KMS-11 (cell line): Measurements from ENCODE around the gene HOXA3.

Source experiments
- H2AFZ ChIP-seq: fragments of 200-600 bp; sonication (generic); 2 replicates; pipeline ENCODE4 v1.6.1; 2016; ENCODE audit warnings: antibody characterized with exemption, mixed run types, low read depth
- H3K27ac ChIP-seq: fragments of 200-600 bp; sonication (generic); 2 replicates; pipeline ENCODE4 v1.6.1; 2016; ENCODE audit warnings: mild to moderate bottlenecking, mixed run types
- H3K27me3 ChIP-seq: fragments of 200-600 bp; sonication (generic); 2 replicates; pipeline ENCODE4 v1.6.1; 2017; ENCODE audit warnings: mild to moderate bottlenecking, low read depth, mixed run types, moderate library complexity; ENCODE audit not compliant: insufficient read depth
- H3K36me3 ChIP-seq: fragments of 200-600 bp; sonication (generic); 2 replicates; pipeline ENCODE4 v1.6.1; 2017; ENCODE audit warnings: mild to moderate bottlenecking, mixed run types; ENCODE audit not compliant: insufficient read depth
- H3K4me1 ChIP-seq: fragments of 200-600 bp; sonication (generic); 2 replicates; pipeline ENCODE4 v1.6.1; 2016; ENCODE audit warnings: mild to moderate bottlenecking, low read depth, mixed run types; ENCODE audit not compliant: poor library complexity, severe bottlenecking
- H3K4me2 ChIP-seq: fragments of 200-600 bp; sonication (generic); 2 replicates; pipeline ENCODE4 v1.7.0; 2016; ENCODE audit warnings: mild to moderate bottlenecking, mixed run types
- H3K4me3 ChIP-seq: fragments of 200-600 bp; sonication (generic); IDR thresholded peaks from 2 replicates; pipeline ENCODE4 v1.6.1; 2017; ENCODE audit warnings: low read depth, low read length, mixed read lengths; ENCODE audit not compliant: insufficient read depth
- H3K79me2 ChIP-seq: fragments of 200-600 bp; sonication (generic); 2 replicates; pipeline ENCODE4 v1.6.1; 2016; ENCODE audit warnings: low read depth, mixed run types; ENCODE audit not compliant: insufficient read depth
- H3K9ac ChIP-seq: fragments of 200-600 bp; sonication (generic); 2 replicates; pipeline ENCODE4 v1.6.1; 2016; ENCODE audit warnings: mild to moderate bottlenecking, mixed run types
- H4K20me1 ChIP-seq: fragments of 200-600 bp; sonication (generic); 2 replicates; pipeline ENCODE4 v1.6.1; 2016; ENCODE audit warnings: mild to moderate bottlenecking, mixed run types; ENCODE audit not compliant: insufficient read depth
- CTCF ChIP-seq: fragments of 200-600 bp; sonication (generic); conservative IDR thresholded peaks from 2 replicates; pipeline ENCODE4 v1.6.1; 2017; ENCODE audit warnings: low read depth, mild to moderate bottlenecking, antibody characterized with exemption, low read length, moderate library complexity, mixed read lengths

The HOXA3 gene

GRCh38 chr7:27088002-27088922, 64.1 kb downstream of the HOXA3 start:
- H3K36me3 ChIP-seq = no peaks in the 10 kb centered on the region
- H3K4me2 ChIP-seq = no peak overlapping the region
- no peak overlapping the region for H2AFZ ChIP-seq
- H3K4me3 ChIP-seq = no peak overlapping the region
- no peaks in the 10 kb centered on the region for H3K4me1 ChIP-seq
- no peaks in the 10 kb centered on the region for H3K27me3 ChIP-seq
- H3K27ac ChIP-seq = no peak overlapping the region
- H3K9ac ChIP-seq = no peak overlapping the region
- H4K20me1 ChIP-seq = no peaks in the 10 kb centered on the region
- no peaks in the 10 kb centered on the region for H3K79me2 ChIP-seq
- TF ChIP-seq CTCF = no peak

GRCh38 chr7:27083646-27084045, 68.7 kb downstream of the HOXA3 start:
- Histone ChIP-seq H3K4me1 (peaks cover 14% of the 10 kb centered on the region), H3K4me3 (no peak overlapping the region), H3K79me2 (no peaks in the 10 kb centered on the region), H3K4me2 (no peak overlapping the region), H4K20me1 (no peaks in the 10 kb centered on the region), H3K36me3 (no peaks in the 10 kb centered on the region), H3K9ac (no peak overlapping the region), H2AFZ (no peak overlapping the region), H3K27ac (no peak overlapping the region), H3K27me3 (no peaks in the 10 kb centered on the region)
- TF ChIP-seq CTCF = no peak

- Histone ChIP-seq H4K20me1 (no peaks in the 10 kb centered on the region), H3K4me1 (peaks cover 16% of the 10 kb centered on the region), H3K4me3 (no peak overlapping the region), H3K9ac (no peak overlapping the region), H2AFZ (no peak overlapping the region), H3K79me2 (no peaks in the 10 kb centered on the region), H3K4me2 (no peak overlapping the region), H3K27me3 (no peaks in the 10 kb centered on the region), H3K36me3 (no peaks in the 10 kb centered on the region), H3K27ac (no peak overlapping the region)
- TF ChIP-seq CTCF = no peak
These were observed 70.2 kb downstream of the HOXA3 start for GRCh38 chr7:27082171-27082570.

GRCh38 chr7:27080844-27081436, 71.4 kb downstream of the HOXA3 start:
- Histone ChIP-seq H3K27ac (no peak overlapping the region), H3K27me3 (no peaks in the 10 kb centered on the region), H3K36me3 (no peaks in the 10 kb centered on the region), H3K79me2 (no peaks in the 10 kb centered on the region), H3K9ac (no peak overlapping the region), H4K20me1 (no peaks in the 10 kb centered on the region), H3K4me2 (no peak overlapping the region), H3K4me1 (peaks cover 16% of the 10 kb centered on the region), H2AFZ (no peak overlapping the region), H3K4me3 (no peak overlapping the region)
- TF ChIP-seq CTCF = no peak
